ENCODE results near the gene PCBP4.

Gene PCBP4

GRCh38 chr3:51954713-51955112, 12.5 kb downstream of the PCBP4 start:
- no peak for DNase-seq

DNA sequence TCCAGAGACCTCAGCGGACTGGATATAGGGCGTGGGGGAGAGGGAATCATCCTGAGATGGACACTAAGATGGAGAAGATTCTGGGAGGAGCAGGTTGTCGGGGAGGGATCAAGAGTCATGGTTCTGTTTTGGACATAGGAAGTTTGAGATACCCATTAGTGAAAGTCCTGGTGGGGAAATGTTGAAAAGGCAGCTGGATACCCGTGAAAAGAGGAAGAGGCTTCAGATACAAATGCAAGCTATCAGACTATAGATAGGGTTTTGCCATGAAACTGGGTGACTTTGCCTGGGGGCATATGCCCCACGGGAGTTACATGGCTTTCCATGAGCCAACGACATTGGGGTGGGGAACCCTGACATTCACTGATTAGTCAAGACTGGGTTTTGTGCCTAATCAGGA, 13.1 kb downstream of the PCBP4 start:
- DNase-seq = no peak

DNA sequence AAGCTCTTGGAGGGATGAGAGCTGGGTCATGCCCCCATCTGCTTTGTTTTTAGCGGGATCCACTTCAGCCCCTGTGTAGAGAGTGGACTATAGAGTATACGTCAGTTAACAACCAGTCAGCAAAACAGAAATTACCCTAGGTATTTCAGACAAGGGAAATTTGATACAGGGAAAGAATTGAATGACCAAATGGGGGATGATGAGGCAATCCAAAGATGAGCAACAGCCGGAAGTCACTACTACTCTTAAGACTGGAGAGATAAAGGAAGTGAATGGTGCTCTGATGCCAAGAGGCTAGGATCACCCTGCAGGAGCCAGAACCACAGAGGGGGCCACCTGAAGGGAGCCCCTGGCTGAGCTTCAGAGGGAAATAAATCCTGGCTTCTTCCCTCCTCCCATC, 13.8 kb downstream of the PCBP4 start:
- DNase-seq = no peak

GRCh38 chr3:51950899-51951298, 16.4 kb downstream of the PCBP4 start:
- no peak for DNase-seq

GRCh38 chr3:51949121-51949520, 18.1 kb downstream of the PCBP4 start:
- DNase-seq = no peak

- DNase-seq = no peak
Observed at GRCh38 chr3:51948016-51948580, 19.2 kb downstream of the PCBP4 start.

DNA sequence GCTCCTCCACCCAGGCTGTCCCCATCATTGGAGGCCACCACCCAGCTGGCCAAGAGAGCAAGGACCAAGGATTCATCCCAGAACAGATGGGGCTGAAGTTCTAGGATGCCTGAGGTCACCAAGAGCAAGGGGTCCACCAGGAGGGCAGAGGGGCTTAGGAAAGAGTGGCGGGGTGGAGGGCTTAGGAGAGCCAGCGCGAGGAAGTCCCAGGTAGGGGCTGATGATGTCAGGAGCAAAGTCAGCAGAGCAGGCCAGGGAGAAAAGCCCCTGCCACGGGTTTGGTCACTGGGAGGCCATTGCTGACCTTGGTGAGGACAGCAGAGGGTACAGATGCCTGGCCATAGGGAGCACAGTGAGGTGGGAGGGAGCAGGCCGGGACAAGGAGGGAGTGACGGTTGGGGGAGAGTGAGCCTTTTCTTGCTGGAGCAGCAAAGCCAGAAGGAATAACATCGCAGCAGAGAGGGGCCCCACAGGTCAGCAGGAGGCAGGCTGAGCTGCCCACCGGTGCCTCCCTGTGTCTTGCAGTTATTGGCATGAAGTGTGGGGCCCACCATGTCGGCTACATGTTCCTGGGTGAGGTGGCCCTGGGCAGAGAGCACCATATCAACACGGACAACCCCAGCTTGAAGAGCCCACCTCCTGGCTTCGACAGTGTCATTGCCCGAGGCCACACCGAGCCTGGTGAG, 19.9 kb downstream of the PCBP4 start:
- DNase-seq = no peak

- no peak for DNase-seq
Observed at GRCh38 chr3:51946796-51947195, 20.5 kb downstream of the PCBP4 start.

- no peak for DNase-seq
Observed at GRCh38 chr3:51945926-51946705, 21.1 kb downstream of the PCBP4 start.

DNA sequence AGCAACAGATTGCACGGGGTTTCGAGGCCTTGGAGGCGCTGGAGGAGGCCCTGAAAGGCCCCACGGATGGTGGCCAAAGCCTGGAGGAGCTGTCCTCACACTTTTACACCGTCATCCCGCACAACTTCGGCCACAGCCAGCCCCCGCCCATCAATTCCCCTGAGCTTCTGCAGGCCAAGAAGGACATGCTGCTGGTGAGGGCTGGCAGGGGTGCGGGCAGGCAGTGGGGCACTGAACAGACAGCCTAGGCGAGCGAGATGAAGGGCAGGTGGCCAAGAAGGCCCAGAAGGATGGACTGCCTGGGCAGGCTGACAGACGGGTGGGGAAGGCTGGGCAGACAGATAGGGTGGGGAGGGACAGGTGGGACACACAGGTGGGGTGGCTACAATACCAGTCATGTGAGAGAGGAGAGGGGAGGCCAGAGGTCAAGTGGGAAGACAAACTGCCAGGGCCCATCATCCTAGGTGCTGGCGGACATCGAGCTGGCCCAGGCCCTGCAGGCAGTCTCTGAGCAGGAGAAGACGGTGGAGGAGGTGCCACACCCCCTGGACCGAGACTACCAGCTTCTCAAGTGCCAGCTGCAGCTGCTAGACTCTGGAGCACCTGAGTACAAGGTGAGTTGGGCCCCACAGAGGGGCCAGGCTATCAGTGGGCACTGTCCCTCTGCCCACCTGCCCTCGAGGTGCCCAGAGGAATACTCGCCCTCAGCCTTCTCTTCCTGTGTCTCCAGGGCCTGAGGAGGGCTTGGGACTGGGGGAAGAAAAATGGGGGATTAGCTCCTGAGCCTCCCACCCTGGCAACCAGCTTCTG, 22.0 kb downstream of the PCBP4 start:
- no peak for DNase-seq

DNA sequence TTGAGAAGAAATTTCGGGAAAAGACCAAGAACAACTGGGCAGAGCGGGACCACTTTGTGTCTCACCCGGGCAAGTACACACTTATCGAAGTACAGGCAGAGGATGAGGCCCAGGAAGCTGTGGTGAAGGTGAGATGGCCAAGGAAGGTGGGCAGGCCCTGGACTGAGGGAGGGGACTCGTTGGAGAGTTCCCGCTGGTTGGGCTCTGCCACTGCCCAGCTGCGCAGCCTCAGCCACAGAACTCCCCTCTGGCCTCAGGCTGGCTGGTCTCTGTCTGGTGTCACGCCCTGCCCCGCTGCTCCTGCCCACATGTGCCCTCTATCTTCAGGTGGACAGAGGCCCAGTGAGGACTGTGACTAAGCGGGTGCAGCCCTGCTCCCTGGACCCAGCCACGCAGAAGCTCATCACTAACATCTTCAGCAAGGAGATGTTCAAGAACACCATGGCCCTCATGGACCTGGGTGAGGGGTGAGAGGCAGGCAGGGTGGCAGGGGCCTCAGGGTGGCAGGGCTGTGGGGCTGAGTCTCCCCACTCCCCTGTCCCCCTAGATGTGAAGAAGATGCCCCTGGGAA, 22.7 kb downstream of the PCBP4 start:
- no peak for DNase-seq

GRCh38 chr3:51943451-51944391, 23.5 kb downstream of the PCBP4 start:
- no peak for DNase-seq

- DNase-seq = no peak
Observed at GRCh38 chr3:51942603-51943450, 24.4 kb downstream of the PCBP4 start.

DNA sequence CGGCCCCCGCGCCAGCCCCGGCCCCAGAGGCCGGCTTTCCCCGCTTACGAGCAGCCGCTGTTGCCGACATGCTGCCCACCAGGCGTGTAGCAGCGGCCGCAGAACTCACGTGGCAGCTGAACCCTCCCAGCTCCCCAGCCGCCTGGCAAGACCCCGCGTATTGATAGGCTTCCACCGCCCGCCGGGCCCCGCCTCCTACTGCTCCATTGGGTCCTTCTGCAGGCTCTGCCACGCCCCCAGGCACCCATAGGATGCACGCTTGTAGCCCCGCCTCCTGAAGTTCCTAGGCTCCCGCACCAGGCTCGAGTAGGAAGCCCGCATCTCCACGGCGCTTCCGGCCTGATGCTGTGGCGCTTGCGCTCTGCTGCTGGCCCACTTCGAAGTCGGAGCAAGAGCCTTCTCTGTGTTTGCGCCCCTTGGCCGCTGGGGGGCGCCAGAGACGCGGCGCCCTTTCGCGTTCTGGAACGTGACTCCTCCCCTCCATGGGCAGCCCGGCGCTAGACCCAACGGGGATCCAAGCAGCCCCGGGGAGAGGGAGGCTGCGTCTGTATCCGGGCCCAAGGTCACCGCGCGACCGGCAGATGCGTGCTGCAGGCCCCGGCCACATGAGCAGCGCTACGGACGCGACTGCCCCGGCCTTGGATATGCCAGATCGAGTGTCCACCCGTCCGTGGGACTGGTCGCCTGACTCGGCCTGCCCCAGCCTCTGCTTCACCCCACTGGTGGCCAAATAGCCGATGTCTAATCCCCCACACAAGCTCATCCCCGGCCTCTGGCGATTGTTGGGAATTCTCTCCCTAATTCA, 25.3 kb downstream of the PCBP4 start, which contains the start of the genes PARP3 and RRP9:
Gene PARP3 (plus strand): TSS at position 566 of the 805 bp plus-strand sequence. CDS start 993 bp downstream, outside the sequence.
Gene RRP9 (minus strand): TSS at position 107 of the 805 bp plus-strand sequence. CDS start 37 bp downstream, at position 70.
- peak; percentile 91 for DNase-seq

DNA sequence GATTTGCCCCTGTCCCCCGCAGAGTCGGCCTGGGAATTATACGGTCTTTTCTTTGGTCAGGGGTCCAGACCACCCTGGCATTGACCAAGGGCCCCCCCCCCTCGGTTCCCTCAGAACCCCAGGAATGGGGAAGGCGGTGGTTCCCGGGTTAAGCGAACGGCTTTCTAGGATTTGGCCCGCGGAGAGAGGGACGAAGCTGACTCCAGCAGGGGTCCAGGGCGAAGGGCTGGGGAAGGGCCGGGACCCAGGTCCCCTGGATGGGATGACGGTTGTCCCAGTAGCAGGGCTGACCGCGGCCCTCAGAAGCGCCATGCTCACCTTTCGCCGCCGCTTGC, 25.8 kb downstream of the PCBP4 start:
- DNase-seq = no peak

DNA sequence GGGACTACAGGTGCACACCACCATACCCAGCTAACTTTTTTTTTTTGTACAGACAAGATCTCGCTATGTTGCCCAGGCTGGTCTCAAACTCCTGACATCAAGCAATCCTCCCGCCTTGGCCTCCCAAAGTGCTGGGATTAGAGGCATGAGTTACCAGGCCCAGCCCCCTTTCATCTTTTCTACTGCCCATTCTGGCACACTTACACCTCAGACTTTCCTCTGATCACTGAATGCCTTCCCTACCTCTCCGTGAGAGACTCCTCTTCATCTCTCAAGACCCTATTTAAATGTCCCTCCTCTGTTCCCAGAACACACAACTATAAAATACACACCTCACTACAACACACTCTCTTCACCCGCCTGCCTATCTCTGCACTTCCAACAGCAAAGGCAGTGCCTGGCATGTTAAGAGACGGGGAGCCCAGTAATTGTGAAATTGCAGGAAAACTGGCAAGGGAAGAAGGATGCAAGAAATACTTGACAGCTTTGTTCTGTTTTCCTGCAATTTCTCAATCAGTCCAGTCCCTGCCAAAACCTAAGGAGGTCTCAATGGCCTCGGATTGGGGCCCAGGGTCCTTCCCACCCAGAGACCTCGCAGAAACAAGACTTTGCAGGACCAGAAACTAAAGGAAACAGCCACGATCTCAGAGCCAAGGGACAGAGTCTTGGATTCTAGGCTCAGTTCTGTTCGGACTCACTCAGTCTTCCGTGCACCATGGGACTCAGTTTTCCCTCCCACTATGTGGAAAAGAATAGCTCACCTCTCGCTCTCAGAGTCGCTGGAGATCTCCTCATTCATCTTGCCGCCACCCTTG, 26.4 kb downstream of the PCBP4 start:
- no peak for DNase-seq

DNA sequence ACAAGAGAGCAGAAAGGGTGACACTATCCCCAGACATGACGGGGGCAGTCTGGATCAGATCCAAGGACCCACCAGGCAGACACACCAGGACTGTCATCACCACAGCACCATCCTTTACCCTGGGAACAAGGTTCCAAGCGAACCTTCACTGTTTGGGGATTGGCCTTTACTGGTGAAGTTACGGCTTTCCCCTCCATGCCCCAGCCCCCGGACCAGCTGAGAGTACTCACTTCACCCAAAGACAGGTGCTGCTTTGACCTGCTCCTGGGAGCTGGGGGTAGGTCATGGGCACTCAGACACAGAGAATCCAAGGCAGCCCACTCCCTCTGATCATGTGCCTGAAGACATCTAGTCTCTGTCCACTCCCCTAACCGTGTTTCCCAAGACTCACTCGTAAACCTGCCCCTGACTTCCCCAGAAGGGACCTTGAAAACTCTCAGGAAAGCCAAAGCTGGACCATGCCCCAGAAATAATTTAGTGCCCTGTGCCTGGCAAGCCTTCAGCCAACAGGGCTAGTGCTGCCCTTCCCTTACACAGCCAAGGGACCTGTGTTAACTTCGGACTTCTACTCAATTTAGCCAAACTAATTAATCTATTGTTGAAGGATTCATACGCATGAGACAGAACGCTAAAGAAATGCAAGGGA, 28.4 kb downstream of the PCBP4 start:
- no peak for DNase-seq

Data from NCI-H1694 (cell line).